ENCODE data around the gene SLC35F3.

- no peak for TF ChIP-seq POLR2A (IDR thresholded peaks at IDR 0.05; ENCODE audit: low read depth, low read length)
- TF ChIP-seq POLR2AphosphoS5 (IDR thresholded peaks at IDR 0.05; ENCODE audit: low read depth, low read length), result no peak
Measured at GRCh38 chr1:234270581-234271242, 366.2 kb downstream of the SLC35F3 start.

Measured in GM12891 (cell line).